ENCODE measurements around the gene GJA4.

Gene GJA4

DNA sequence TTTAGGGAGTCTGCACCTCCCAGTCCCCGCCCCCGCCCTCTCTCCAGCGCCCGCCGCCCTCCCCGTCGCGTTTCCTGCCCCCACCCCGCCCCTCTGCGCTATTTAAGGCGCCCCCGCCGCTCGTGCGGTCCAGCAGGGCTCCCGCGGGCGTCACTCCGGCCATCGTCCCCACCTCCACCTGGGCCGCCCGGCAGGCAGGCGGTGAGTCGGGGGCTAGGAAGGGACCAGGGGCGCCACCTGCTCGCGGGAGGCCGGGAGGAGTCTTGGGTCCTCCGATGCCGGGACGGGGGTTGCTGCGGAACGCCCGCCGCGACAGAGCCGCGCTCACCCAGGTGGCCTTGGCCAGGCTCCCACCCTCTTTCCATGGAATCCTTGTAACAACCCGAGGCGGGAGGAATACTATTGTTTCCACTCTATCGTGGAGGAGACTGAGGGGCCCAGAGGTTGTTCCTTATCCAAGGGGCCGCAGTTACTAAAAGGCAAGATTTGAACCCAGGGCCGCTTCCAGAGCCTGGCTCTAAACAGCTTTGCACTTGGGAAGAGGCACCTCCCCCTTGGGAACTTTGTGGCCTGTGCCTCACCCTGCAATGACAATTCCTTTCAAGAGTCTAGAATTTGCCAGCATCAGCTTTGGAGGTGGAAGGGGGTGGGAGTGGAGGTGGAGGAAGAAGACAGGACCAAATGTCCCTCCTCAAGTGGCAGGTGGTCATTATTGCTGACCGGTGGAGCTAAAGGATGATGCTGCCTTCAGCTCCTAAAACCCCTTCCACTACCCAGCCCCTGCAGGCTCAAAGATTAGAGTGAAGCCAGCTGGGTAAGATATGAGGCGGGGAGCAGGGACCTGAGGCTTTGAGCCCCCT lies at the start of gene GJA4:
Gene GJA4, plus strand, starts transcription at position 132 of the 860 bp plus-strand sequence. CDS start 1,215 bp downstream, outside the sequence.
- H3K27me3 ChIP-seq (ENCODE audit: control insufficient read depth in 2 of 2, insufficient read depth in 2 of 2, low read length in 2 of 2) = peaks cover 17 to 21% of the 10 kb centered on the region in 2 donors
- H3K27ac ChIP-seq (ENCODE audit: low read depth in 2 of 2, low read length in 2 of 2) = peak within 1 kb of the TSS in 1 of 2 donors; percentile 21
- no peaks in the 10 kb centered on the region for H3K36me3 ChIP-seq (ENCODE audit: control insufficient read depth in 2 of 2, insufficient read depth in 2 of 2, low read length in 2 of 2)
- H3K4me1 ChIP-seq (ENCODE audit: control insufficient read depth in 2 of 2, insufficient read depth in 2 of 2, low read length in 2 of 2) = peaks cover 0 to under 1% of the 10 kb centered on the region in 2 donors
- peak within 1 kb of the TSS in 1 of 2 donors; percentile 34 for H3K9ac ChIP-seq (ENCODE audit: low read depth in 1 of 2, low read length in 2 of 2)
- no peaks in the 10 kb centered on the region for H3K9me3 ChIP-seq (ENCODE audit: control insufficient read depth in 2 of 2, low read length in 2 of 2)
- H3K4me3 ChIP-seq (ENCODE audit: low read length in 2 of 2) = peak within 1 kb of the TSS; percentile 28 to 33

GRCh38 chr1:34743775-34744174 lies 49.0 kb upstream of the GJA4 start:
- H3K36me3 ChIP-seq (ENCODE audit: control insufficient read depth in 2 of 2, insufficient read depth in 2 of 2, low read length in 2 of 2) = no peaks in the 10 kb centered on the region
- no peaks in the 10 kb centered on the region for H3K9me3 ChIP-seq (ENCODE audit: control insufficient read depth in 2 of 2, low read length in 2 of 2)
- H3K4me3 ChIP-seq (ENCODE audit: low read length in 2 of 2) = no peak overlapping the region
- no peaks in the 10 kb centered on the region for H3K27me3 ChIP-seq (ENCODE audit: control insufficient read depth in 2 of 2, insufficient read depth in 2 of 2, low read length in 2 of 2)
- H3K27ac ChIP-seq (ENCODE audit: low read depth in 2 of 2, low read length in 2 of 2) = no peak overlapping the region
- no peak overlapping the region for H3K9ac ChIP-seq (ENCODE audit: low read depth in 1 of 2, low read length in 2 of 2)
- peaks cover 0 to 3% of the 10 kb centered on the region in 2 donors for H3K4me1 ChIP-seq (ENCODE audit: control insufficient read depth in 2 of 2, insufficient read depth in 2 of 2, low read length in 2 of 2)

DNA sequence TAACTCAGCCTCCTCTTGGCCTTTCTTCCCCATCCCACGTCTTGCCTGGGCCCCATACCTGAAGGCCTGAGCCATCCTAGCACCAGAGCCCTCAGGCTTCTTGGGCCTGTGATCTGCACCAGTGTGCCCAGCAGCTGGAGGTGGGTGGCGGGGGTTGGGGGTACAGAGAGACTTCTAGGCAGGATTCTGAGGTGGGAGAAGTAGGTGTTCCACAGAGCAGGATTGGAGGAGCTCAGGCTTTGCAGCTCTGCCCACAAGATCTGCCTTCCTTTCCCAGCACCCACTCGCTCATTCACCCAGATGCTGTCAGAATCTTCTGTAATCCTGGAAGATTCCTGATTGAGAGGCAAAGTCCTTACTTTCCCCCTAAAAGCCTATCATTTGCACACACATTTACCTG lies 47.9 kb upstream of the GJA4 start:
- Histone ChIP-seq H3K36me3 (ENCODE audit: control insufficient read depth in 2 of 2, insufficient read depth in 2 of 2, low read length in 2 of 2) (no peaks in the 10 kb centered on the region), H3K4me3 (ENCODE audit: low read length in 2 of 2) (no peak overlapping the region), H3K9me3 (ENCODE audit: control insufficient read depth in 2 of 2, low read length in 2 of 2) (no peaks in the 10 kb centered on the region), H3K9ac (ENCODE audit: low read depth in 1 of 2, low read length in 2 of 2) (no peak overlapping the region), H3K27ac (ENCODE audit: low read depth in 2 of 2, low read length in 2 of 2) (no peak overlapping the region), H3K27me3 (ENCODE audit: control insufficient read depth in 2 of 2, insufficient read depth in 2 of 2, low read length in 2 of 2) (no peaks in the 10 kb centered on the region), H3K4me1 (ENCODE audit: control insufficient read depth in 2 of 2, insufficient read depth in 2 of 2, low read length in 2 of 2) (peaks cover 0 to 3% of the 10 kb centered on the region in 2 donors)

- no peaks in the 10 kb centered on the region for H3K36me3 ChIP-seq (ENCODE audit: control insufficient read depth in 2 of 2, insufficient read depth in 2 of 2, low read length in 2 of 2)
- H3K27ac ChIP-seq (ENCODE audit: low read depth in 2 of 2, low read length in 2 of 2) = no peak overlapping the region
Measured at GRCh38 chr1:34745666-34746065, 47.1 kb upstream of the GJA4 start.

GRCh38 chr1:34746101-34746500 lies 46.7 kb upstream of the GJA4 start:
- no peak overlapping the region for H3K4me3 ChIP-seq (ENCODE audit: low read length in 2 of 2)
- H3K36me3 ChIP-seq (ENCODE audit: control insufficient read depth in 2 of 2, insufficient read depth in 2 of 2, low read length in 2 of 2) = no peaks in the 10 kb centered on the region
- no peaks in the 10 kb centered on the region for H3K9me3 ChIP-seq (ENCODE audit: control insufficient read depth in 2 of 2, low read length in 2 of 2)
- H3K27ac ChIP-seq (ENCODE audit: low read depth in 2 of 2, low read length in 2 of 2) = no peak overlapping the region
- no peaks in the 10 kb centered on the region for H3K27me3 ChIP-seq (ENCODE audit: control insufficient read depth in 2 of 2, insufficient read depth in 2 of 2, low read length in 2 of 2)
- H3K9ac ChIP-seq (ENCODE audit: low read depth in 1 of 2, low read length in 2 of 2) = no peak overlapping the region
- H3K4me1 ChIP-seq (ENCODE audit: control insufficient read depth in 2 of 2, insufficient read depth in 2 of 2, low read length in 2 of 2) = peaks cover 0 to 3% of the 10 kb centered on the region in 2 donors

More at GRCh38 chr1:34745666-34746065, 47.1 kb upstream of the GJA4 start:
- Histone ChIP-seq H3K27me3 (ENCODE audit: control insufficient read depth in 2 of 2, insufficient read depth in 2 of 2, low read length in 2 of 2) (no peaks in the 10 kb centered on the region), H3K4me3 (ENCODE audit: low read length in 2 of 2) (no peak overlapping the region), H3K9me3 (ENCODE audit: control insufficient read depth in 2 of 2, low read length in 2 of 2) (no peaks in the 10 kb centered on the region), H3K4me1 (ENCODE audit: control insufficient read depth in 2 of 2, insufficient read depth in 2 of 2, low read length in 2 of 2) (peaks cover 0 to 3% of the 10 kb centered on the region in 2 donors), H3K9ac (ENCODE audit: low read depth in 1 of 2, low read length in 2 of 2) (no peak overlapping the region)

DNA sequence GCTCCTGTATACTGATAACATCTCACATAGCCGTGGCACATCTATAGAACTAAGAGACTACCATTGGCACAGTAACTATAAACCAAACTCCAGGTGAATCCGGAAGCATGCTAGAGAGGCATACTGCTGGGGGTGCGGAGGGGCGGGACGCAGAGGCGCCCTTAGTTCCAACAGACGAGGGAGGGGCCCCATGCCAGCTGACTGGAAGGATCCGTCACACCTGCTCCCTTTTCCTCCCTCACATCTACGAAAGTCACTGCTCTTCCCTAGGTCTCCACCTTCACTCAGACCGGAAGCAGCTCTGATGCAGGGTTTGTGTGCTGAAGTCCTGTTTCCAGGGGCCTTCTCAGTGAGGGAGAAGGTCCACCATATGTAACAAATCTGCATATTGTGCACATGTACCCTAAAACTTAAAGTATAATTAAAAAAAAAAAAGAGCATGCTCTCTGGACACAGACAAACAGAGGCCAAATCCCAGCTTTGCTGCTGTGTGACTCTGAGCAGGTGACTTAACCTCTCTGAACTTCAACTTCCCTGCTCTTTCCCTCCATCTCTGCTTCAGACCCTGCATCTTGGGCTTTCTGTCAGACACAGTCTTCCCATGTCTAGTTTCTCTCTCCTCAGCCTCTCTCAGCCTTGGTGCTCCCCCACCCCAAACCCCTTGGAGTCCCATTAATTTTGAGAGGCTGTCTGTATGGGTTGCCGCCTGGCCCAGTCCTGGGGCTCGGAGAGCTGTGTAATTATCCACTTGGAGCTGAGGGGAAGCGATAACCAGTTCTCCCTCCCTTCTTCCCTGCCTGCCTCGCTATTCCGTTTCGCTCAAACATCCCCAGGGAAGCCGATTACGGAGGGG lies 45.8 kb upstream of the GJA4 start:
- Histone ChIP-seq H3K36me3 (ENCODE audit: control insufficient read depth in 2 of 2, insufficient read depth in 2 of 2, low read length in 2 of 2) (no peaks in the 10 kb centered on the region), H3K9me3 (ENCODE audit: control insufficient read depth in 2 of 2, low read length in 2 of 2) (no peaks in the 10 kb centered on the region), H3K4me3 (ENCODE audit: low read length in 2 of 2) (no peak overlapping the region), H3K27ac (ENCODE audit: low read depth in 2 of 2, low read length in 2 of 2) (no peak overlapping the region), H3K4me1 (ENCODE audit: control insufficient read depth in 2 of 2, insufficient read depth in 2 of 2, low read length in 2 of 2) (peaks cover 0 to 3% of the 10 kb centered on the region in 2 donors), H3K27me3 (ENCODE audit: control insufficient read depth in 2 of 2, insufficient read depth in 2 of 2, low read length in 2 of 2) (no peaks in the 10 kb centered on the region), H3K9ac (ENCODE audit: low read depth in 1 of 2, low read length in 2 of 2) (no peak overlapping the region)

DNA sequence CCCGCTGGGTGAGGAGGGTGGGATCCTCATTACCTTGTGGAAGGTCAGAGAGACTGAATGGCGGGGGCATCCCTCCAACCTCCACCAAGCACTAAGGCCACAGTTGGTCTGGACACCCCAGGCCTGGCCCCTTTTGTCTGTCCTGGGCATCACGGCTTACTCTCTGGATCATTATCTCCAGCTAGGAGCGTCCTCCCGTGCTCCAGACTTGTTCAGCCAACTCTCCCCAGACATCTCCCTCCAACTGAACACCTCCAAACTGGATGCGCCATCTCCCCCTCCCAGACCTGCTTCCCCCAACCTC lies 45.2 kb upstream of the GJA4 start:
- H3K9ac ChIP-seq (ENCODE audit: low read depth in 1 of 2, low read length in 2 of 2) = no peak overlapping the region
- no peaks in the 10 kb centered on the region for H3K4me1 ChIP-seq (ENCODE audit: control insufficient read depth in 2 of 2, insufficient read depth in 2 of 2, low read length in 2 of 2)
- H3K4me3 ChIP-seq (ENCODE audit: low read length in 2 of 2) = no peak overlapping the region
- H3K9me3 ChIP-seq (ENCODE audit: control insufficient read depth in 2 of 2, low read length in 2 of 2) = no peaks in the 10 kb centered on the region
- H3K27me3 ChIP-seq (ENCODE audit: control insufficient read depth in 2 of 2, insufficient read depth in 2 of 2, low read length in 2 of 2) = no peaks in the 10 kb centered on the region
- no peak overlapping the region for H3K27ac ChIP-seq (ENCODE audit: low read depth in 2 of 2, low read length in 2 of 2)
- H3K36me3 ChIP-seq (ENCODE audit: control insufficient read depth in 2 of 2, insufficient read depth in 2 of 2, low read length in 2 of 2) = no peaks in the 10 kb centered on the region

DNA sequence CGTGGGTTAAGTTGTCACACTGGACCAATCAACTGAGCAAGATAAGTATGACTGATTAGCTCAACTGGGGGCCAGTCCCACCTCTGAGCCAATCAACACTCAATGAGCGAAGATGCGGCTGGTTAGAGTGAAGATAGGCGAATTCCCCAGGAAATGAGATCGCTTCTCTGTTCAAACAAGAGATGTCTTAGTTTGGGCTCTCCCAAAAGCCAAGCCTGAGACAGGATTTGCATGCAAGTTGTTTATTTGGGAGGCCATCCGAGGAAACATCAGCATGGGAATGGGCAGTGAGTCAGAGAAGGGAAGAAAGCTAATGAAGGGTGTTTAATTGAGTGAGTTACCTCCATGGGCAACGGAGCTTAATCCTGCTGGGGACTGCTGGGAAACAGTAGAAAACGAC lies 42.8 kb upstream of the GJA4 start:
- Histone ChIP-seq H3K9ac (ENCODE audit: low read depth in 1 of 2, low read length in 2 of 2) (no peak overlapping the region), H3K4me3 (ENCODE audit: low read length in 2 of 2) (no peak overlapping the region), H3K27ac (ENCODE audit: low read depth in 2 of 2, low read length in 2 of 2) (no peak overlapping the region), H3K36me3 (ENCODE audit: control insufficient read depth in 2 of 2, insufficient read depth in 2 of 2, low read length in 2 of 2) (no peaks in the 10 kb centered on the region), H3K27me3 (ENCODE audit: control insufficient read depth in 2 of 2, insufficient read depth in 2 of 2, low read length in 2 of 2) (no peaks in the 10 kb centered on the region), H3K9me3 (ENCODE audit: control insufficient read depth in 2 of 2, low read length in 2 of 2) (no peaks in the 10 kb centered on the region), H3K4me1 (ENCODE audit: control insufficient read depth in 2 of 2, insufficient read depth in 2 of 2, low read length in 2 of 2) (no peaks in the 10 kb centered on the region)

DNA sequence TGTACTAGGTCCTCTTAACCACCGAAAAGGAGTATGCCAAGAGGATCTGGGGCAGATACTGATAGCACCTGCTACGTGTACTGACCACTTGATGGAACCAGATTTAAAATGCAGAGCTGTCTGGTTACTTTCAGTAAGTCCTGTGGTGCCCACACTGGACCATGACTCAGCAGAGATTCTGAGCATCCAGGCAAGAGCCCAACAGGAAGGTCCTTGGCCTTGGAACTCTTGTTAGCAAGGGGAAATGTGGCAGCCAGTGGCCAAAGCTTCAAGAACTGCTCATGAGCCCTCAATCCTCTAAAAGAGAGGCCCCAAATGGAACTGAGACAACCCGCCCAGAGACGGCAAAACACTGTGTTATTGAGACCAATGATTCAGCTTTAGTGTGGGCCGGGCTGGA lies 42.2 kb upstream of the GJA4 start:
- no peaks in the 10 kb centered on the region for H3K4me1 ChIP-seq (ENCODE audit: control insufficient read depth in 2 of 2, insufficient read depth in 2 of 2, low read length in 2 of 2)
- no peaks in the 10 kb centered on the region for H3K27me3 ChIP-seq (ENCODE audit: control insufficient read depth in 2 of 2, insufficient read depth in 2 of 2, low read length in 2 of 2)
- no peak overlapping the region for H3K4me3 ChIP-seq (ENCODE audit: low read length in 2 of 2)
- H3K27ac ChIP-seq (ENCODE audit: low read depth in 2 of 2, low read length in 2 of 2) = no peak overlapping the region
- H3K9me3 ChIP-seq (ENCODE audit: control insufficient read depth in 2 of 2, low read length in 2 of 2) = no peaks in the 10 kb centered on the region
- no peak overlapping the region for H3K9ac ChIP-seq (ENCODE audit: low read depth in 1 of 2, low read length in 2 of 2)
- H3K36me3 ChIP-seq (ENCODE audit: control insufficient read depth in 2 of 2, insufficient read depth in 2 of 2, low read length in 2 of 2) = no peaks in the 10 kb centered on the region

GRCh38 chr1:34753163-34753562 lies 39.6 kb upstream of the GJA4 start:
- Histone ChIP-seq H3K9me3 (ENCODE audit: control insufficient read depth in 2 of 2, low read length in 2 of 2) (no peaks in the 10 kb centered on the region), H3K36me3 (ENCODE audit: control insufficient read depth in 2 of 2, insufficient read depth in 2 of 2, low read length in 2 of 2) (no peaks in the 10 kb centered on the region), H3K9ac (ENCODE audit: low read depth in 1 of 2, low read length in 2 of 2) (no peak overlapping the region), H3K27me3 (ENCODE audit: control insufficient read depth in 2 of 2, insufficient read depth in 2 of 2, low read length in 2 of 2) (no peaks in the 10 kb centered on the region), H3K4me3 (ENCODE audit: low read length in 2 of 2) (no peak overlapping the region), H3K27ac (ENCODE audit: low read depth in 2 of 2, low read length in 2 of 2) (no peak overlapping the region), H3K4me1 (ENCODE audit: control insufficient read depth in 2 of 2, insufficient read depth in 2 of 2, low read length in 2 of 2) (no peaks in the 10 kb centered on the region)

All from mucosa of rectum (tissue), 2 donors.